A673 (cell line): Measurements from ENCODE around the gene TEX54.

ENCODE experiments used
- CTCF ChIP-seq: fragments of 300-800, 200-600 bp; sonication (generic); conservative IDR thresholded peaks from 2 replicates; pipeline ENCODE4 v1.5.1; 2017; ENCODE audit warnings: low read depth, mild to moderate bottlenecking, antibody characterized with exemption, low read length, moderate library complexity, mixed read lengths
- EZH2 ChIP-seq: fragments of 200-600 bp; sonication (generic); IDR thresholded peaks from 2 replicates; pipeline ENCODE4 v1.6.1; 2017; ENCODE audit warnings: borderline replicate concordance, low read depth, mild to moderate bottlenecking, mixed read lengths, antibody characterized with exemption, low read length; ENCODE audit not compliant: poor library complexity, severe bottlenecking

- no peak for TF ChIP-seq EZH2
- TF ChIP-seq CTCF = peak; percentile 92
Measured at GRCh38 chr11:62880803-62881578, 48.4 kb upstream of the TEX54 start, which contains the start of gene SLC3A2.
